ENCODE data around the gene NEURL4.
"Not testable (repeated sequence)": the region's sequence is repeated elsewhere in the genome, so short reads cannot be mapped to it uniquely, and the experiment has no call there.

Gene NEURL4
- long read RNA-seq, donor 1, partial matches to known transcripts = 0 of 2 reads
- long read RNA-seq, donor 1, other reads (novel, unspliced or antisense) = 0 of 2 reads
- long read RNA-seq, donor 2, partial matches to known transcripts = 0 of 1 reads
- long read RNA-seq, donor 2, other reads (novel, unspliced or antisense) = 0 of 1 reads
- long read RNA-seq, donor 3, partial matches to known transcripts = 0 of 2 reads
- long read RNA-seq, donor 3, other reads (novel, unspliced or antisense) = 0 of 2 reads
- long read RNA-seq, donor 4, partial matches to known transcripts = 0 of 2 reads
- long read RNA-seq, donor 4, other reads (novel, unspliced or antisense) = 0 of 2 reads
- long read RNA-seq, donor 5, partial matches to known transcripts = 6 of 6 reads
- long read RNA-seq, donor 5, other reads (novel, unspliced or antisense) = 0 of 6 reads
- long read RNA-seq, donor 6, partial matches to known transcripts = 0 of 1 reads
- long read RNA-seq, donor 6, other reads (novel, unspliced or antisense) = 0 of 1 reads
- long read RNA-seq, donor 7 = 0 reads
- long read RNA-seq, donor 8 = 0 reads

GRCh38 chr17:7328840-7329373 lies at the start of gene NEURL4:
Gene NEURL4, minus strand, starts transcription at chr17:7329335. Its CDS starts 23 bp downstream, at chr17:7329312.
- peak; percentile 56 for DNase-seq

- DNase-seq = no peak
These were observed 45.2 kb upstream of the NEURL4 start for GRCh38 chr17:7374353-7374752.

- DNase-seq = no peak
These were observed 41.7 kb upstream of the NEURL4 start for GRCh38 chr17:7370853-7371252.

GRCh38 chr17:7369825-7370224 lies 40.7 kb upstream of the NEURL4 start:
- no peak for DNase-seq

- not testable (repeated sequence) for DNase-seq
These were observed 39.5 kb upstream of the NEURL4 start for GRCh38 chr17:7368599-7368994.

GRCh38 chr17:7367918-7368598 lies 38.9 kb upstream of the NEURL4 start:
- no peak for DNase-seq

- DNase-seq = no peak
These were observed 37.9 kb upstream of the NEURL4 start for GRCh38 chr17:7367083-7367482.

- DNase-seq = not testable (repeated sequence)
These were observed 36.8 kb upstream of the NEURL4 start for GRCh38 chr17:7365963-7366362.

- DNase-seq = no peak
These were observed 34.2 kb upstream of the NEURL4 start for GRCh38 chr17:7363311-7363710.

GRCh38 chr17:7361906-7362305 lies 32.8 kb upstream of the NEURL4 start:
- no peak for DNase-seq

- no peak for DNase-seq
These were observed 28.2 kb upstream of the NEURL4 start for GRCh38 chr17:7357381-7357780.

- no peak for DNase-seq
These were observed 27.6 kb upstream of the NEURL4 start for GRCh38 chr17:7356756-7357155.

- peak; percentile 76 for DNase-seq
These were observed 27.0 kb upstream of the NEURL4 start for GRCh38 chr17:7356072-7356549.

GRCh38 chr17:7355573-7355972 lies 26.4 kb upstream of the NEURL4 start:
- DNase-seq = no peak

GRCh38 chr17:7355053-7355452 lies 25.9 kb upstream of the NEURL4 start, which contains the start of gene TMEM95:
Gene TMEM95, plus strand, starts transcription at chr17:7355156. Its CDS starts 49 bp downstream, at chr17:7355205.
- DNase-seq = no peak

GRCh38 chr17:7354262-7354843 lies 25.2 kb upstream of the NEURL4 start:
- DNase-seq = no peak

GRCh38 chr17:7352910-7353635 lies 23.9 kb upstream of the NEURL4 start:
- no peak for DNase-seq

GRCh38 chr17:7352503-7352889 lies 23.4 kb upstream of the NEURL4 start:
- no peak for DNase-seq

- peak; percentile 97 for DNase-seq
These were observed 22.7 kb upstream of the NEURL4 start, which contains the start of gene KCTD11 for GRCh38 chr17:7351665-7352502. Gene KCTD11, plus strand, starts transcription at chr17:7352162.

- DNase-seq = no peak
These were observed 19.5 kb upstream of the NEURL4 start for GRCh38 chr17:7348478-7349242.
